Activated CD8-positive, alpha-beta memory T cell treated with anti-CD3 and anti-CD28 coated beads for 24 hours (primary cell): ENCODE measurements around the gene XRCC4.

Source experiments
- DNase-seq: peaks from one replicate; pipeline ENCODE4 v3.0.0-alpha.2; 2020

XRCC4 gene

GRCh38 chr5:83394190-83394589 is 316.8 kb downstream of the XRCC4 start:
- no peak for DNase-seq

DNA sequence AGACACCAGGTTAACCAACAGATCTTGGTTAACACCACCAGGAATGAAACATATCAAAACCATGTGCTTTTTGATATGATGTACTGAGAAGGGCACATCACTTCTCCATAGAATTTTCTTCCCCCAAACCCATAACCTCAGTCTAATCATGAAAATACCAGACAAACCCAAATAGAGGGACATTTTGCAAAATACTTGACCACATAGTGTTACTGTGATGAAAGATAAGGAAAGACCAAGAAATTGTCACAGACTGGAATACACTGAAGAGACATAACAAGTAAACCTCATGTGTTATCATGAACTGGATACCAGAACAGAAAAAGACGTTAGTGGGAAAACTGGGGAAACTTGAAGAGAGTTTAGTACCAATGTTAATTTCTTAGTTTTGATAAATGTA is 319.3 kb downstream of the XRCC4 start:
- DNase-seq, result no peak

GRCh38 chr5:83397658-83398057 is 320.3 kb downstream of the XRCC4 start:
- DNase-seq, result no peak

GRCh38 chr5:83400241-83400640 is 322.9 kb downstream of the XRCC4 start:
- DNase-seq, result no peak

GRCh38 chr5:83400701-83401100 is 323.4 kb downstream of the XRCC4 start:
- DNase-seq, result no peak

DNA sequence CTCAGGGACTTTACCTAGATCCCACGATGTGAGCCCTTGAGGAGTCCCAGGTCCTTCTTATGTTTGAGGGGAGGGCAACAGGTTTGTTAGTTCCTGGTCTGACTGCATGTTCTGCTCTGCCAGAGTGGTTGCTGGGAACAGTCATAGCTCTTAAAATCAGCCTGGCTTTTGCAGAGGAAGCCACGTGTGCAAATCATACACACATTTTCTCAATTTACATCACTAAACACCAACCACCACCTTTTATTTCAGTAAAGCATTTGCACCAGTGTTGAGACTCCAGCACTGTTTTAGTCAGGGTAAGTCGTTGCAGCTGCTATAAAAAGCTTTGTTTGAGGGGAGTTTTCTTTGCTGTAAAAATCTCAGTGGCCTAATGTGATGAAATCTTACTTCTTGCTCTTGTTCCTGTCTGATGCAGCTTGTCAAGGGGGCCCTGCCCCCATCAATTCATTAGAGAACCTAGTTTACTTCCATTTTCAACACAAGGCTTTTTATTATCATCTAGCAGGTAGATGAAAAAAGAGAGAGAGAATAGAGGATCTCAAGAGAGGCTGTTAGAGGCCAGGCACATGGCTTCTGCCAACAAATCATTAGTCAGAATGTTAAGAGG is 323.9 kb downstream of the XRCC4 start:
- DNase-seq, result no peak

- DNase-seq, result no peak
These were observed 324.4 kb downstream of the XRCC4 start for GRCh38 chr5:83401775-83402174.
